ACC112 (cell line): ENCODE measurements around the gene TTC3.
A peak's percentile ranks its signal among the peaks of the same experiment; 100 is the strongest.

Experiments used
- H2AFZ ChIP-seq: fragments of 200-600 bp; sonication (generic); one replicate; pipeline ENCODE4 v1.6.0; 2017; ENCODE audit warnings: antibody characterized with exemption, low read length; ENCODE audit not compliant: unreplicated experiment
- H3K27ac ChIP-seq: fragments of 200-600 bp; sonication (generic); 2 replicates; pipeline ENCODE4 v1.5.1; 2014; ENCODE audit warnings: low read depth, mild to moderate bottlenecking, antibody characterized with exemption, low read length, moderate library complexity
- H3K27me3 ChIP-seq: fragments of 200-600 bp; sonication (generic); 2 replicates; pipeline ENCODE4 v1.6.1; 2014; ENCODE audit warnings: mild to moderate bottlenecking, antibody characterized with exemption, low read length, moderate library complexity, mixed read lengths; ENCODE audit not compliant: insufficient read depth
- H3K36me3 ChIP-seq: fragments of 200-600 bp; sonication (generic); 2 replicates; pipeline ENCODE4 v1.6.1; 2016; ENCODE audit warnings: mild to moderate bottlenecking, antibody characterized with exemption, low read length, moderate library complexity, mixed read lengths; ENCODE audit not compliant: insufficient read depth
- H3K4me1 ChIP-seq: fragments of 200-600 bp; sonication (generic); one replicate; pipeline ENCODE4 v1.6.1; 2016; ENCODE audit warnings: low read length, mixed read lengths; ENCODE audit not compliant: insufficient read depth, unreplicated experiment, control insufficient read depth
- H3K4me3 ChIP-seq: fragments of 200-600 bp; sonication (generic); 2 replicates; pipeline ENCODE4 v1.5.1; 2014; ENCODE audit warnings: mild to moderate bottlenecking, low read depth, low read length
- H3K79me2 ChIP-seq: fragments of 200-600 bp; sonication (generic); one replicate; pipeline ENCODE4 v1.6.0; 2016; ENCODE audit warnings: low read length; ENCODE audit not compliant: control insufficient read depth, unreplicated experiment, insufficient read depth

The TTC3 gene

GRCh38 chr21:37146320-37147235 lies 73.5 kb downstream of the TTC3 start:
- Histone ChIP-seq H3K79me2 (no peaks in the 10 kb centered on the region), H3K36me3 (peaks cover 12% of the 10 kb centered on the region)

DNA sequence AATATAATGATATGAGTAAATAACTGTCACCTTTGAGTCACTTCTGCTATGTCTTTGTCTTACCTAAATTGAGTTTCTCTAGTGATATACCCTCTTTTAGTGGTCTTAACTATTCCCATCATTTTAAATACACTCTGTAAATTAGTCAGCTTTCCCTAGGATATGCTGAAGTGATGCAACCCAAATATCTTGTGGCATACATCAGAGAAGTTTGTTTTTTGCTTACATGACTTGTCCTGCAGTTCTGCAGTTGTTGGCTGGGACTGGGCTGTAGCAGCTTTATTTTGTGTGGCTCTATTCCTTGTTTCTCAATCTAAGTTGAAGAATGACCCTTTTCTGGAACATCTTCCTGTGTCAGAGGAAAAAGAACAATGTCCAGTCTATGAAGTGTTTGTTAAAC lies 76.4 kb downstream of the TTC3 start:
- Histone ChIP-seq H3K27ac (peak overlapping the region; percentile 30; the same call in 1 of the 2 replicates), H3K36me3 (peaks cover 12% of the 10 kb centered on the region), H3K4me3 (no peak overlapping the region), H3K79me2 (no peaks in the 10 kb centered on the region), H3K27me3 (no peaks in the 10 kb centered on the region), H2AFZ (no peak overlapping the region), H3K4me1 (peaks cover 20% of the 10 kb centered on the region)

More at GRCh38 chr21:37146320-37147235, 73.5 kb downstream of the TTC3 start:
- Histone ChIP-seq H3K27ac (no peak overlapping the region), H3K27me3 (no peaks in the 10 kb centered on the region), H3K4me1 (peaks cover 11% of the 10 kb centered on the region), H2AFZ (no peak overlapping the region), H3K4me3 (no peak overlapping the region)

- no peaks in the 10 kb centered on the region for H3K27me3 ChIP-seq
- peak overlapping the region; percentile 15 for H3K27ac ChIP-seq
- no peaks in the 10 kb centered on the region for H3K79me2 ChIP-seq
- no peak overlapping the region for H2AFZ ChIP-seq
- no peak overlapping the region for H3K4me3 ChIP-seq
- H3K36me3 ChIP-seq: peaks cover 4% of the 10 kb centered on the region
- H3K4me1 ChIP-seq: peaks cover 20% of the 10 kb centered on the region
These were observed 80.3 kb downstream of the TTC3 start for GRCh38 chr21:37153196-37153934.

DNA sequence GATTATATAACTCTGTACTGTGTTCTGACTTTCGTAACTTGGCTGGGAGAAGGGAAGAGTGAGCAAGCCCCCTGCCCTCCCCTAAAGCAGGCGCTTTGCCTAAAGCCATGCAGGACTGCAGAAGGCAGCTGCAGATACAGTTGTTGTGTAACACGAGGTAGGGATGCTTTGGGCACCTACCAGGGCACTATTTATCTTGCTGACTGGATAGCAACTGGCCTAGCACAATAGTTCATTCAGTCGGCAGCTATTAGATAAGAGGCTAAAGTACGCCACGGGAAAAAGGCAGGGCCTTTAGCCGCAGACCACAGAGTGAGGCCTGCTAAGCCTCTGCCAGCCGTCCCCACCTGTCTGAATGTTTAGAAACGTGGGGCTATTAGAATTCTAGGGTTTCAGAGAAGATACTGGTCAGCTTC lies 80.9 kb downstream of the TTC3 start:
- no peak overlapping the region for H3K27ac ChIP-seq
- no peak overlapping the region for H3K4me3 ChIP-seq
- H3K79me2 ChIP-seq: no peaks in the 10 kb centered on the region
- peaks cover 4% of the 10 kb centered on the region for H3K36me3 ChIP-seq
- H3K4me1 ChIP-seq: peaks cover 17% of the 10 kb centered on the region
- no peak overlapping the region for H2AFZ ChIP-seq
- no peaks in the 10 kb centered on the region for H3K27me3 ChIP-seq

- H3K4me1 ChIP-seq: peaks cover 9% of the 10 kb centered on the region
- H2AFZ ChIP-seq: no peak overlapping the region
- H3K27ac ChIP-seq: no peak overlapping the region
- H3K36me3 ChIP-seq: peaks cover 11% of the 10 kb centered on the region
- H3K27me3 ChIP-seq: no peaks in the 10 kb centered on the region
- H3K4me3 ChIP-seq: no peak overlapping the region
- no peaks in the 10 kb centered on the region for H3K79me2 ChIP-seq
These were observed 82.1 kb downstream of the TTC3 start for GRCh38 chr21:37155186-37155585.

DNA sequence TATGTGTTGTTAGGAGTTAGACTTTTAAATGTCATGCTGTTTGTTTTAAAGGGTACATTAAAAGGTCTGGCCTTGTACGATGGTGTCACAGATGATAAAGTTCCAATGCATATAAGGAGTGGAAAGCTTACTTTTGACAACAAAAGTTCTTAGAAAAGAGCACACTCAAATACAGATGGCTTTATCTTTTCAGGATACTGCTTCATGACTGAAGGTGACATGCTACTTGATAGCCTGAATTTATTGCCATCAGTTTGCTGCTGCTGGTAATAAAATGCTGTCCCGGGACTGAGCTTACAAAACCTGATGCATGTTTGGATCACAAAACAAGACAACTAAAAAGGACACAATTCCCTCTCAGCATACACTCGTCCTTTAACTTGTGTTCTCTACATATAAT lies 84.9 kb downstream of the TTC3 start:
- Histone ChIP-seq H3K79me2 (no peaks in the 10 kb centered on the region), H3K27me3 (no peaks in the 10 kb centered on the region), H3K36me3 (peaks cover 14% of the 10 kb centered on the region), H3K27ac (no peak overlapping the region), H2AFZ (no peak overlapping the region), H3K4me1 (peaks cover 6% of the 10 kb centered on the region), H3K4me3 (no peak overlapping the region)

DNA sequence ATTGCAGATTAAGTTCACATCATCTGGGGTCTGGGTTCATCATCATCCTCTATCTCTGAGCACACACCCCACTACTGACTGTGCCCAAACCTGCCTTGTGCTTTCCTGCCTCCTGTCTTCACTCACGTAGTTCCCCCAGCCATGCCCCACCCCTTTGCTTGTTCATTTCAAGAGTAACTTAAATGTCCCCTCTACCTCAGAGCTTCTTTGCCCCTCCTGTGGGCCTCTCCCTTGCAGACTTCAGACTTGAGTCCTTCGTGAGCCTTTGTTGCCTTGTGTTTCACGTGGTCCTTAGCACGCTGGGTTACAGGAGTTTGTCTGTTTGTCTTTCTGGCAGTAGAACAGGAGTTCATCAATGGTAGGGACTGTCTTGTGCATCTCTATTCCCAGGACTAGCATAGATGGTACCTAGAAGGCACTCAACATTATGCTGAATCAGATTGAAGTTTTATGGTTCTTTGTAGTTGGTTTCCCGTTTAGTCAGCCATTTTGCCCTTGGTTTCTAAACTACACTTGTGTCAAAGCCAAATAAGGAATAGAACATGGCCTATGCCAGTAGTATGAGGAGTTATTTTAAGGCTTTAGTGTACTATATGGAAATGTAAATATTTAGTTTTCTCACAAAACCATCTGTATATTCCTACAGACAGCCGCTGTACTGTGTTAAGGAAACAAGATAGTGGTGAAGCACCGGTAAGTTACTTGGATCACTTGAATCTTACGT lies 86.2 kb downstream of the TTC3 start:
- Histone ChIP-seq H3K4me3 (no peak overlapping the region), H3K4me1 (no peaks in the 10 kb centered on the region), H3K27me3 (no peaks in the 10 kb centered on the region), H3K79me2 (no peaks in the 10 kb centered on the region), H3K36me3 (peaks cover 23% of the 10 kb centered on the region), H3K27ac (no peak overlapping the region), H2AFZ (no peak overlapping the region)

DNA sequence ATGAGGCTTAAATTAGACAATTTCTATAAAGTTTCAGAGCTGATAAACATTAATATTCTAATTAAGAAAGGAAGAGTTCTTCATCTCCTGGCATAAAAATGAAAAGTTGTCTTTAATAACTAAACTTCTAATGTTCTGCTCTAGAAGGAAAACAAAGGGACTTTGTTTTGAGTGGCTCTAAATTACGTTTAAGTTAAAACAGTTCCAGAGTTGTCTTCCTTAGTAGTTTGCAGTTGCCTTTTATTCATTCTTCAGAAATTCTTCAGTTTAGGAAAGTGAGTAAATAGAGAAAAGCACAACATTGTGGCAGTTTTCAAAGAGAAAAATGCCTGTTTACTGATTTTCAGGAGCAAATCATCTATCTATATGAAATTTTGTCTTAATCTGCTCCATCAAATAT lies 86.9 kb downstream of the TTC3 start:
- Histone ChIP-seq H3K27ac (no peak overlapping the region), H3K4me1 (no peaks in the 10 kb centered on the region), H2AFZ (no peak overlapping the region), H3K36me3 (peaks cover 23% of the 10 kb centered on the region), H3K27me3 (no peaks in the 10 kb centered on the region), H3K79me2 (no peaks in the 10 kb centered on the region), H3K4me3 (no peak overlapping the region)

DNA sequence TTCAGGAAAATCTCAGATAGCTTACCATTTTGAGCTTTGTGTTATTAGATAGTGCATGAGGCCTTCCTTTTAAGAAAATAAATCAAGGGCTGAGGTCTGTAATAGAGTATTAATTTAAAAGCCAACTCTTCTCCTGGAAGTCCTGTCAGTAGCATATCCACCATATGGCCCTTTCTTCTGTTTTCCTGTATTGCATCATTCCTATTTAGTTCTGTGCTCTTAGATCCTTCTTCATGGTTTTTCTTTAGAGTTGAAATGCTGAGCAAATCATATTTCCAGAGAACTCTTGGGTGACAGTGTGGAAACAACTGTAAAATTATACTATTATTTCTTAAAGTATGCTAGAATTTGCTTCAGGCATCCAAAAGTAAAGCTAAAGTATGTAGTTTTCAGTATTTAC lies 91.7 kb downstream of the TTC3 start:
- no peak overlapping the region for H3K4me3 ChIP-seq
- H3K27ac ChIP-seq: no peak overlapping the region
- no peak overlapping the region for H2AFZ ChIP-seq
- no peaks in the 10 kb centered on the region for H3K27me3 ChIP-seq
- H3K4me1 ChIP-seq: no peaks in the 10 kb centered on the region
- H3K79me2 ChIP-seq: no peaks in the 10 kb centered on the region
- H3K36me3 ChIP-seq: peaks cover 36% of the 10 kb centered on the region

- Histone ChIP-seq H3K36me3 (peaks cover 32% of the 10 kb centered on the region), H3K27me3 (no peaks in the 10 kb centered on the region), H3K4me1 (no peaks in the 10 kb centered on the region), H3K79me2 (no peaks in the 10 kb centered on the region), H3K4me3 (no peak overlapping the region), H3K27ac (no peak overlapping the region), H2AFZ (no peak overlapping the region)
These were observed 92.5 kb downstream of the TTC3 start for GRCh38 chr21:37165586-37165985.
